ENCODE data around the gene ADAM12.

The ADAM12 gene

GRCh38 chr10:126430512-126430911 is 42.2 kb upstream of the ADAM12 start:
- TF ChIP-seq CTCF (IDR thresholded peaks at IDR 0.05; ENCODE audit: borderline replicate concordance, insufficient read depth, low read depth, low read length): no peak
- no peak overlapping the region for H3K4me3 ChIP-seq (ENCODE audit: low read depth, low read length)

GRCh38 chr10:126429275-126429674 is 41.0 kb upstream of the ADAM12 start:
- no peak overlapping the region for H3K4me3 ChIP-seq (ENCODE audit: low read depth, low read length)

GRCh38 chr10:126425489-126426065 is 37.3 kb upstream of the ADAM12 start:
- TF ChIP-seq CTCF (IDR thresholded peaks at IDR 0.05; ENCODE audit: borderline replicate concordance, insufficient read depth, low read depth, low read length): no peak

More at GRCh38 chr10:126429275-126429674, 41.0 kb upstream of the ADAM12 start:
- no peak for TF ChIP-seq CTCF (IDR thresholded peaks at IDR 0.05; ENCODE audit: borderline replicate concordance, insufficient read depth, low read depth, low read length)

GRCh38 chr10:126425032-126425431 is 36.8 kb upstream of the ADAM12 start:
- no peak for TF ChIP-seq CTCF (IDR thresholded peaks at IDR 0.05; ENCODE audit: borderline replicate concordance, insufficient read depth, low read depth, low read length)
- H3K4me3 ChIP-seq (ENCODE audit: low read depth, low read length): no peak overlapping the region

More at GRCh38 chr10:126425489-126426065, 37.3 kb upstream of the ADAM12 start:
- H3K4me3 ChIP-seq (ENCODE audit: low read depth, low read length): no peak overlapping the region

GRCh38 chr10:126423732-126424491 is 35.6 kb upstream of the ADAM12 start:
- no peak overlapping the region for H3K4me3 ChIP-seq (ENCODE audit: low read depth, low read length)
- TF ChIP-seq CTCF (IDR thresholded peaks at IDR 0.05; ENCODE audit: borderline replicate concordance, insufficient read depth, low read depth, low read length): no peak

- no peak overlapping the region for H3K4me3 ChIP-seq (ENCODE audit: low read depth, low read length)
- no peak for TF ChIP-seq CTCF (IDR thresholded peaks at IDR 0.05; ENCODE audit: borderline replicate concordance, insufficient read depth, low read depth, low read length)
Observed at GRCh38 chr10:126422567-126422966, 34.3 kb upstream of the ADAM12 start.

- no peak overlapping the region for H3K4me3 ChIP-seq (ENCODE audit: low read depth, low read length)
- no peak for TF ChIP-seq CTCF (IDR thresholded peaks at IDR 0.05; ENCODE audit: borderline replicate concordance, insufficient read depth, low read depth, low read length)
Observed at GRCh38 chr10:126421756-126422256, 33.5 kb upstream of the ADAM12 start.
